T-cell (primary cell): ENCODE results near the gene JAGN1. TPM values are rescaled to one million over a fixed set of nuclear protein-coding genes. Genes with fewer than 3 reads are reported as not detected.
"Not testable (repeated sequence)": the region's sequence is repeated elsewhere in the genome, so short reads cannot be mapped to it uniquely, and the experiment has no call there.

ENCODE experiments used
- ATAC-seq, 4 experiments: fragments of 200-7000 bp in 3 of 4; fragments of 150-1000 bp in 1 of 4; cut with Tn5 transposase; replicated peaks in 1 of 4; 1 replicate in 3 of 4; 2 replicates in 1 of 4; pipeline ENCODE4 v1.10.0; 2021; ENCODE audit warnings: moderate library complexity in 3 of 4, mild to moderate bottlenecking in 2 of 4, moderate number of reproducible peaks in 1 of 4
- CTCF ChIA-PET, 2 donors: fragments of 300-600 bp; sonication (Branson Sonifier 250); formaldehyde crosslinking; loops; one replicate each; lab custom pipeline; 2022; ENCODE audit warnings: antibody characterized with exemption in 2 of 2; lab: Charles Lee
- POLR2A ChIA-PET, 2 donors: fragments of 300-600 bp; sonication (Branson Sonifier 250); formaldehyde crosslinking; loops; one replicate each; lab custom pipeline; 2022; ENCODE audit warnings: antibody characterized with exemption in 2 of 2; lab: Charles Lee
- DNase-seq, 35 experiments: peaks; one replicate each; pipeline versions ENCODE4 v3.0.0 to v3.0.0-alpha.2; 2013 to 2023
- H3K27ac ChIP-seq: one replicate; pipeline ENCODE4 v1.5.1; 2013; ENCODE audit warnings: low read length
- H3K27me3 ChIP-seq, 2 experiments: replicated peaks in 1 of 2; 1 replicate in 1 of 2; 2 replicates in 1 of 2; pipeline versions ENCODE4 v1.6.1 to v1.7.0; 2013; ENCODE audit warnings: low read length in 1 of 2, mixed read lengths in 1 of 2; ENCODE audit not compliant: control insufficient read depth in 2 of 2, insufficient read depth in 2 of 2; ENCODE audit errors: extremely low read depth in 1 of 2
- H3K36me3 ChIP-seq, 2 donors: 1 replicate in 1 of 2; 2 replicates in 1 of 2; pipeline versions ENCODE4 v1.6.1 to v1.7.0; 2013; ENCODE audit warnings: low read length in 1 of 2; ENCODE audit not compliant: control insufficient read depth in 2 of 2, insufficient read depth in 1 of 2; ENCODE audit errors: extremely low read depth in 1 of 2
- H3K4me1 ChIP-seq, 2 experiments: 1 replicate in 1 of 2; 2 replicates in 1 of 2; pipeline versions ENCODE4 v1.6.1 to v1.7.0; 2013; ENCODE audit warnings: low read length in 2 of 2, mixed read lengths in 1 of 2; ENCODE audit not compliant: insufficient read depth in 2 of 2, control insufficient read depth in 1 of 2; ENCODE audit errors: extremely low read depth in 1 of 2
- H3K4me3 ChIP-seq, 2 donors: 1 replicate in 1 of 2; 2 replicates in 1 of 2; pipeline versions ENCODE4 v1.5.1 to v1.7.0; 2013; ENCODE audit warnings: mild to moderate bottlenecking in 2 of 2, low read length in 1 of 2, moderate library complexity in 1 of 2; ENCODE audit not compliant: control insufficient read depth in 1 of 2; ENCODE audit errors: extremely low read depth in 1 of 2
- H3K9me3 ChIP-seq: 2 replicates; pipeline ENCODE4 v1.7.0; 2013
- H3K27ac Mint-ChIP-seq, 2 donors: one replicate each; pipeline ENCODE4 v1.8.0; 2020 to 2021; ENCODE audit warnings: mild to moderate bottlenecking in 2 of 2, mixed read lengths in 2 of 2
- H3K27me3 Mint-ChIP-seq, 2 donors: one replicate each; pipeline ENCODE4 v1.8.0; 2021 to 2022; ENCODE audit warnings: mixed read lengths in 2 of 2
- H3K36me3 Mint-ChIP-seq: one replicate; pipeline ENCODE4 v1.8.0; 2021; ENCODE audit warnings: mixed read lengths
- H3K4me1 Mint-ChIP-seq, 3 donors: one replicate each; pipeline ENCODE4 v1.8.0; 2020 to 2022; ENCODE audit warnings: mixed read lengths in 3 of 3, mild to moderate bottlenecking in 1 of 3
- H3K4me3 Mint-ChIP-seq, 3 donors: one replicate each; pipeline ENCODE4 v1.8.0; 2020 to 2022; ENCODE audit warnings: mild to moderate bottlenecking in 3 of 3, mixed read lengths in 3 of 3, moderate library complexity in 3 of 3
- H3K9me3 Mint-ChIP-seq, 3 donors: one replicate each; pipeline ENCODE4 v1.8.0; 2020 to 2022; ENCODE audit warnings: mixed read lengths in 3 of 3
- WGBS: methylation state at CpG from one replicate; pipeline ENCODE4 v1.1.5; 2013; ENCODE audit warnings: missing lambda C conversion rate; ENCODE audit not compliant: insufficient coverage; 5-methylcytosine and 5-hydroxymethylcytosine counted together
- total RNA-seq, 35 experiments: library from RNA in 6 of 35; stranded (reverse) in 6 of 35; fragments of 120-200 nt in 1 of 35; gene quantifications; one replicate each; pipeline versions ENCODE4 v1.2.1 to v1.2.4 and lab custom pipeline; 2013 to 2026

Gene JAGN1
- total RNA-seq, 5 donors from 2014 or later (not counting 1 experiment from before 2014, with no cell fraction given) = 16.9 to 28.6 (median 23.7) TPM

- no peak overlapping the region for H3K4me3 Mint-ChIP-seq
- H3K4me1 ChIP-seq = peaks cover 0 to 11% of the 10 kb centered on the region in 2 experiments
- H3K36me3 ChIP-seq = no peaks in the 10 kb centered on the region
- H3K9me3 ChIP-seq = no peaks in the 10 kb centered on the region
- WGBS = 90% methylated on average over 8 of the region's 16 CpGs
- no peak overlapping the region for H3K27ac Mint-ChIP-seq
- POLR2A ChIA-PET = interaction anchor here in 1 of 2 donors (0.6 kb wide), 1 partner anchor 61 kb away, joined by 12 read pairs; no protein-coding TSS in a partner anchor
- no peaks in the 10 kb centered on the region for H3K9me3 Mint-ChIP-seq
- H3K36me3 Mint-ChIP-seq = no peaks in the 10 kb centered on the region
- no peak for ATAC-seq
- H3K4me1 Mint-ChIP-seq = peaks cover 0 to 7% (median 0%) of the 10 kb centered on the region in 3 donors
- H3K4me3 ChIP-seq = no peak overlapping the region
- H3K27ac ChIP-seq = no peak overlapping the region
- DNase-seq = no peak
- H3K27me3 Mint-ChIP-seq = peaks cover 0 to 13% of the 10 kb centered on the region in 2 donors
- peaks cover 0 to 32% of the 10 kb centered on the region in 2 experiments for H3K27me3 ChIP-seq
- CTCF ChIA-PET = no interaction called here
Observed at GRCh38 chr3:9864200-9864927, 26.0 kb upstream of the JAGN1 start.

- ATAC-seq, H3K4me1 Mint-ChIP-seq, H3K9me3 Mint-ChIP-seq, POLR2A ChIA-PET, H3K36me3 ChIP-seq, DNase-seq, H3K27ac ChIP-seq, H3K4me3 Mint-ChIP-seq, H3K36me3 Mint-ChIP-seq, H3K27ac Mint-ChIP-seq, H3K4me3 ChIP-seq, H3K9me3 ChIP-seq, CTCF ChIA-PET: not testable (repeated sequence)
- WGBS = 89% methylated on average over 3 of the region's 10 CpGs
- Histone ChIP-seq H3K4me1 (peaks cover 0 to 11% of the 10 kb centered on the region in 2 experiments), H3K27me3 (peaks cover 0 to 32% of the 10 kb centered on the region in 2 experiments)
- peaks cover 0 to 13% of the 10 kb centered on the region in 2 donors for H3K27me3 Mint-ChIP-seq
Observed at GRCh38 chr3:9865125-9865637, 25.2 kb upstream of the JAGN1 start.

- 96% methylated on average over 5 of the region's 8 CpGs for WGBS
- Mint-ChIP-seq H3K27me3 (peaks cover 0 to 13% of the 10 kb centered on the region in 2 donors), H3K9me3 (no peaks in the 10 kb centered on the region), H3K36me3 (no peaks in the 10 kb centered on the region), H3K4me1 (peaks cover 0 to 7% (median 0%) of the 10 kb centered on the region in 3 donors), H3K27ac (no peak overlapping the region), H3K4me3 (no peak overlapping the region)
- ChIA-PET CTCF (no interaction called here), POLR2A (no interaction called here)
- H3K36me3 ChIP-seq = no peaks in the 10 kb centered on the region
- no peak overlapping the region for H3K4me3 ChIP-seq
- H3K27me3 ChIP-seq = peaks cover 0 to 26% of the 10 kb centered on the region in 2 experiments
- DNase-seq = no peak
- no peak for ATAC-seq
- H3K4me1 ChIP-seq = peaks cover 0 to 11% of the 10 kb centered on the region in 2 experiments
- no peaks in the 10 kb centered on the region for H3K9me3 ChIP-seq
- no peak overlapping the region for H3K27ac ChIP-seq
Observed at GRCh38 chr3:9866639-9867038, 23.8 kb upstream of the JAGN1 start.

GRCh38 chr3:9867106-9867505 is 23.3 kb upstream of the JAGN1 start:
- ATAC-seq = no peak
- ChIA-PET POLR2A (no interaction called here), CTCF (no interaction called here)
- no peak overlapping the region for H3K27ac Mint-ChIP-seq
- Histone ChIP-seq H3K4me3 (no peak overlapping the region), H3K9me3 (no peaks in the 10 kb centered on the region), H3K4me1 (peaks cover 0 to 9% of the 10 kb centered on the region in 2 experiments), H3K36me3 (no peaks in the 10 kb centered on the region), H3K27me3 (peaks cover 0 to 21% of the 10 kb centered on the region in 2 experiments), H3K27ac (no peak overlapping the region)
- DNase-seq = no peak
- no peaks in the 10 kb centered on the region for H3K9me3 Mint-ChIP-seq
- H3K4me3 Mint-ChIP-seq = no peak overlapping the region
- H3K4me1 Mint-ChIP-seq = peaks cover 0 to 5% (median 0%) of the 10 kb centered on the region in 3 donors
- no peaks in the 10 kb centered on the region for H3K36me3 Mint-ChIP-seq
- WGBS = 83% methylated on average over 8 of the region's 12 CpGs
- H3K27me3 Mint-ChIP-seq = peaks cover 0 to 8% of the 10 kb centered on the region in 2 donors

GRCh38 chr3:9869955-9870354 is 20.5 kb upstream of the JAGN1 start:
- Mint-ChIP-seq H3K27me3 (no peaks in the 10 kb centered on the region), H3K36me3 (no peaks in the 10 kb centered on the region), H3K4me1 (no peaks in the 10 kb centered on the region), H3K27ac (no peak overlapping the region), H3K9me3 (no peaks in the 10 kb centered on the region), H3K4me3 (no peak overlapping the region)
- WGBS = 82% methylated on average over 3 of the region's 5 CpGs
- no peaks in the 10 kb centered on the region for H3K4me1 ChIP-seq
- DNase-seq (no peak), ATAC-seq (no peak)
- no peaks in the 10 kb centered on the region for H3K9me3 ChIP-seq
- no peak overlapping the region for H3K27ac ChIP-seq
- CTCF ChIA-PET = no interaction called here
- POLR2A ChIA-PET = no interaction called here
- H3K27me3 ChIP-seq = no peaks in the 10 kb centered on the region
- no peak overlapping the region for H3K4me3 ChIP-seq
- no peaks in the 10 kb centered on the region for H3K36me3 ChIP-seq

- POLR2A ChIA-PET = no interaction called here
- Histone ChIP-seq H3K4me3 (no peak overlapping the region), H3K9me3 (no peaks in the 10 kb centered on the region), H3K27me3 (no peaks in the 10 kb centered on the region), H3K36me3 (no peaks in the 10 kb centered on the region), H3K27ac (no peak overlapping the region), H3K4me1 (no peaks in the 10 kb centered on the region)
- H3K27me3 Mint-ChIP-seq = no peaks in the 10 kb centered on the region
- CTCF ChIA-PET = interaction anchor here in 1 of 2 donors (0.7 kb wide), 1 partner anchor 62 kb away, joined by 3 read pairs; no protein-coding TSS in a partner anchor
- no peak for ATAC-seq
- no peaks in the 10 kb centered on the region for H3K4me1 Mint-ChIP-seq
- no peaks in the 10 kb centered on the region for H3K9me3 Mint-ChIP-seq
- H3K27ac Mint-ChIP-seq = no peak overlapping the region
- WGBS = no CpG with 5 or more reads among the region's 1 CpG
- DNase-seq = no peak
- H3K4me3 Mint-ChIP-seq = no peak overlapping the region
- H3K36me3 Mint-ChIP-seq = no peaks in the 10 kb centered on the region
Observed at GRCh38 chr3:9870978-9871377, 19.4 kb upstream of the JAGN1 start.
